ENCODE results near the gene EBNA1BP2.
"Not testable (repeated sequence)": the region's sequence is repeated elsewhere in the genome, so short reads cannot be mapped to it uniquely, and the experiment has no call there.

The EBNA1BP2 gene

DNA sequence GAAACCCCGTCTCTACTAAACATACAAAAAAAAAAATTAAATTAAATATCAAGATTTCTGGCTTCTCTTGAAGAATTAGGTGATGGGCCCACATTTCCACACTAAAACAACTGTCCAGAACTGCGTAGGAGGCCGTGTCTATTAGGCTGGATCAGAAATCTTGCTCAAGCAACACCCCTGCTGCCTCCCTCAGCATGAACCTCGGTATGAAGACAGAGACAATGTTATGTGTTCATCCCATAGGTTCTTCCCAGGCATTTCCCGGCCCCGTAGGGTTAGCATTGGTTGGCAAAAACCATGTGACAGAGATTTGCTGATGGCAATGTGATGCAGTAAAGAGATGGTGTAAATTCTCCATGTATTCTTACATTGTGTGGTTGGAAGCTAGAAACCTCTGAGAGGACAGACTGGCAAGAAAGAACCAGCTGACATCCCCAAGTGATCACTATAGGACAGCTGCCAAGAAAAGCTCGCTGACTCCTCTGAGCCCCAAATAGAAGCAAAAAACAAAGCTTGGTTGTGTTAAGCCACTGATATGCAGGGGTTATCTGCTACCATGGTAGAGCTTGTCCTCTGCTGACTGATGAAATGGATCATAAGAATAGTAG, 34.5 kb downstream of the EBNA1BP2 start:
- Histone ChIP-seq H3K9me3 (ENCODE audit: low read length) (no peaks in the 10 kb centered on the region), H3K4me3 (ENCODE audit: low read depth in 1 of 2, low read length in 2 of 2) (no peak overlapping the region), H3K36me3 (ENCODE audit: insufficient read depth, low read length) (no peaks in the 10 kb centered on the region), H3K27ac (ENCODE audit: low read depth, low read length) (no peak overlapping the region), H3K4me1 (ENCODE audit: insufficient read depth, low read length) (no peaks in the 10 kb centered on the region), H3K9ac (ENCODE audit: low read length) (no peak overlapping the region), H3K27me3 (ENCODE audit: control insufficient read depth in 1 of 2, insufficient read depth in 2 of 2, low read length in 2 of 2) (no peaks in the 10 kb centered on the region)

- H3K9me3 ChIP-seq (ENCODE audit: low read length): no peaks in the 10 kb centered on the region
- no peak overlapping the region for H3K9ac ChIP-seq (ENCODE audit: low read length)
- H3K4me3 ChIP-seq (ENCODE audit: low read depth in 1 of 2, low read length in 2 of 2): no peak overlapping the region
- H3K4me1 ChIP-seq (ENCODE audit: insufficient read depth, low read length): no peaks in the 10 kb centered on the region
- no peak overlapping the region for H3K27ac ChIP-seq (ENCODE audit: low read depth, low read length)
- no peaks in the 10 kb centered on the region for H3K36me3 ChIP-seq (ENCODE audit: insufficient read depth, low read length)
- H3K27me3 ChIP-seq (ENCODE audit: control insufficient read depth in 1 of 2, insufficient read depth in 2 of 2, low read length in 2 of 2): no peaks in the 10 kb centered on the region
These were observed 36.0 kb downstream of the EBNA1BP2 start for GRCh38 chr1:43135857-43136781.

- Histone ChIP-seq H3K4me3 (ENCODE audit: low read depth in 1 of 2, low read length in 2 of 2) (no peak overlapping the region), H3K27me3 (ENCODE audit: control insufficient read depth in 1 of 2, insufficient read depth in 2 of 2, low read length in 2 of 2) (no peaks in the 10 kb centered on the region), H3K27ac (ENCODE audit: low read depth, low read length) (no peak overlapping the region)
These were observed 37.5 kb downstream of the EBNA1BP2 start for GRCh38 chr1:43134640-43135039.

GRCh38 chr1:43134068-43134467, 38.0 kb downstream of the EBNA1BP2 start:
- Histone ChIP-seq H3K36me3 (ENCODE audit: insufficient read depth, low read length) (no peaks in the 10 kb centered on the region), H3K27ac (ENCODE audit: low read depth, low read length) (no peak overlapping the region), H3K4me3 (ENCODE audit: low read depth in 1 of 2, low read length in 2 of 2) (no peak overlapping the region), H3K27me3 (ENCODE audit: control insufficient read depth in 1 of 2, insufficient read depth in 2 of 2, low read length in 2 of 2) (no peaks in the 10 kb centered on the region), H3K9me3 (ENCODE audit: low read length) (no peaks in the 10 kb centered on the region), H3K9ac (ENCODE audit: low read length) (no peak overlapping the region), H3K4me1 (ENCODE audit: insufficient read depth, low read length) (no peaks in the 10 kb centered on the region)

More at GRCh38 chr1:43134640-43135039, 37.5 kb downstream of the EBNA1BP2 start:
- Histone ChIP-seq H3K4me1 (ENCODE audit: insufficient read depth, low read length) (no peaks in the 10 kb centered on the region), H3K9me3 (ENCODE audit: low read length) (no peaks in the 10 kb centered on the region), H3K36me3 (ENCODE audit: insufficient read depth, low read length) (no peaks in the 10 kb centered on the region), H3K9ac (ENCODE audit: low read length) (no peak overlapping the region)

DNA sequence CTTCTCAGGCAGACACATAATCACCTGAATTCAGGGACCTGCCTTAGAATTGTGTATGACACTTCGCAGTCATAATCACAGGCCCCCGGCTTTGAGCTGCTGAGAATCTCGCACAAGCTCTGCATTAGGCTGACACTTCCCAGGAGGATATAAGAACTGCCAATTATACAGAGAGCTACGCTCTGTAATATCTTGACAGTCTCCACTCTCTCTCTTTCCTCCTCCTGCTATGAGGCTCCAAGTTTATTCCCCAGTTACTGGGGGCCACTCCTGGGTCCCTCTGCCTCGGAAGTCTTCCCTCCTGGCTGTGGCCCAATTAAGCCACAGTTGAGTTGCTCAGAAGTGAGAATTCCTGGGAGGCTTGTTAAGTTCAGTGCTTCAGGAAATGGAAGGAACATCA, 42.7 kb downstream of the EBNA1BP2 start:
- no peaks in the 10 kb centered on the region for H3K4me1 ChIP-seq (ENCODE audit: insufficient read depth, low read length)
- no peak overlapping the region for H3K9ac ChIP-seq (ENCODE audit: low read length)
- peaks cover 0 to 3% of the 10 kb centered on the region in 2 donors for H3K27me3 ChIP-seq (ENCODE audit: control insufficient read depth in 1 of 2, insufficient read depth in 2 of 2, low read length in 2 of 2)
- no peak overlapping the region for H3K4me3 ChIP-seq (ENCODE audit: low read depth in 1 of 2, low read length in 2 of 2)
- no peaks in the 10 kb centered on the region for H3K36me3 ChIP-seq (ENCODE audit: insufficient read depth, low read length)
- H3K27ac ChIP-seq (ENCODE audit: low read depth, low read length): no peak overlapping the region
- no peaks in the 10 kb centered on the region for H3K9me3 ChIP-seq (ENCODE audit: low read length)

GRCh38 chr1:43128816-43129215, 43.3 kb downstream of the EBNA1BP2 start:
- peaks cover 0 to 3% of the 10 kb centered on the region in 2 donors for H3K27me3 ChIP-seq (ENCODE audit: control insufficient read depth in 1 of 2, insufficient read depth in 2 of 2, low read length in 2 of 2)
- no peaks in the 10 kb centered on the region for H3K4me1 ChIP-seq (ENCODE audit: insufficient read depth, low read length)
- no peak overlapping the region for H3K4me3 ChIP-seq (ENCODE audit: low read depth in 1 of 2, low read length in 2 of 2)
- no peak overlapping the region for H3K9ac ChIP-seq (ENCODE audit: low read length)
- H3K27ac ChIP-seq (ENCODE audit: low read depth, low read length): no peak overlapping the region
- no peaks in the 10 kb centered on the region for H3K36me3 ChIP-seq (ENCODE audit: insufficient read depth, low read length)
- no peaks in the 10 kb centered on the region for H3K9me3 ChIP-seq (ENCODE audit: low read length)

GRCh38 chr1:43123031-43123430, 49.1 kb downstream of the EBNA1BP2 start:
- Histone ChIP-seq H3K4me3 (ENCODE audit: low read depth in 1 of 2, low read length in 2 of 2) (no peak overlapping the region), H3K27me3 (ENCODE audit: control insufficient read depth in 1 of 2, insufficient read depth in 2 of 2, low read length in 2 of 2) (peaks cover 0 to 3% of the 10 kb centered on the region in 2 donors), H3K9ac (ENCODE audit: low read length) (no peak overlapping the region), H3K4me1 (ENCODE audit: insufficient read depth, low read length) (no peaks in the 10 kb centered on the region), H3K9me3 (ENCODE audit: low read length) (no peaks in the 10 kb centered on the region), H3K27ac (ENCODE audit: low read depth, low read length) (no peak overlapping the region), H3K36me3 (ENCODE audit: insufficient read depth, low read length) (no peaks in the 10 kb centered on the region)

DNA sequence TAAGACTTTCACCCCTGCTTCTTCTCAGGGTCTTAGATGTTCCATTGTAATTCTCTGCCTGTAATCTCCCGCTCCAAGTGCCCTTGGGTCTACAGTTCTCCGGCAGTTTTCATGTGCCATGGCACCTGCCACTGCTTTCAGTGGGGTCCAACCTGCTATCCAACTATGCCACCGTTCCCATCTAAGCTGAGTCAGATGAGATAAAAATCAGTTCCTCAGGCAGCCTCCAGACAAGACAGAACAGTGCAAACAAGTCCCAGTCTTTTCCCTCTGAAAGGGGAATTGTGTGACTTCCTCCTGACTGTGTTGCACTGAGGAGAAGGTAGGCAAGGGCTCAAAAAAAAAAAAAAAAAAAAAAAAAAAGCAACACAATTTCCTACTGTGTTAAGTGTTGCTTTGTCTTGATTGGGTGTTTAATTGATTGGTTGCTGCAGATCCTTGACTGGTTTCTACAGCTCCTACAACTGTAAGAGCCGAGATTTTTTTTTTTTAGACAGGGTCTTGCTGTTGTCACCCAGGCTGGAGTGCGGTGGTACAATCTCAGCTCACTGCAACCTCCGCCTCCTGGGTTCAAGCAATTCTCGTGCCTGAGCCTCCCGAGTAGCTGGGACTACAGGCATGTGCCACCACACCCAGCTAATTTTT, 50.7 kb downstream of the EBNA1BP2 start:
- no peaks in the 10 kb centered on the region for H3K27me3 ChIP-seq (ENCODE audit: control insufficient read depth in 1 of 2, insufficient read depth in 2 of 2, low read length in 2 of 2)
- no peak overlapping the region for H3K4me3 ChIP-seq (ENCODE audit: low read depth in 1 of 2, low read length in 2 of 2)
- H3K4me1 ChIP-seq (ENCODE audit: insufficient read depth, low read length): no peaks in the 10 kb centered on the region
- H3K9me3 ChIP-seq (ENCODE audit: low read length): no peaks in the 10 kb centered on the region
- H3K9ac ChIP-seq (ENCODE audit: low read length): no peak overlapping the region
- H3K36me3 ChIP-seq (ENCODE audit: insufficient read depth, low read length): no peaks in the 10 kb centered on the region
- H3K27ac ChIP-seq (ENCODE audit: low read depth, low read length): no peak overlapping the region

GRCh38 chr1:43119928-43120586, 52.0 kb downstream of the EBNA1BP2 start:
- H3K9ac ChIP-seq (ENCODE audit: low read length): not testable (repeated sequence)

More at GRCh38 chr1:43119928-43120586, 52.0 kb downstream of the EBNA1BP2 start:
- not testable (repeated sequence) for H3K27me3 ChIP-seq (ENCODE audit: control insufficient read depth in 1 of 2, insufficient read depth in 2 of 2, low read length in 2 of 2); H3K4me3 ChIP-seq (ENCODE audit: low read depth in 1 of 2, low read length in 2 of 2); H3K9me3 ChIP-seq (ENCODE audit: low read length); H3K27ac ChIP-seq (ENCODE audit: low read depth, low read length); H3K36me3 ChIP-seq (ENCODE audit: insufficient read depth, low read length); H3K4me1 ChIP-seq (ENCODE audit: insufficient read depth, low read length)

All from muscle layer of colon (tissue), 2 donors.